IMR-90 (cell line): Measurements from ENCODE around the gene CYTH2. TPM values are rescaled to one million over a fixed set of nuclear protein-coding genes. Genes with fewer than 3 reads are reported as not detected.
"Not testable (repeated sequence)": the region's sequence is repeated elsewhere in the genome, so short reads cannot be mapped to it uniquely, and the experiment has no call there.

Source experiments
- ATAC-seq: fragments of 200-7000 bp; cut with Tn5 transposase; 2 replicates; pipeline ENCODE4 v1.9.1; 2020; ENCODE audit warnings: low read depth, mild to moderate bottlenecking, moderate library complexity
- BruUV-seq: library from RNA; stranded (reverse); fragments of 400-500 nt; replicated peaks from 2 replicates; lab custom pipeline; 2021; lab: Mats Ljungman, UMichigan
- CTCF ChIA-PET: fragments of 300-600 bp; formaldehyde crosslinking; extraction: SDS; loops from one replicate; lab custom pipeline; 2021; ENCODE audit warnings: antibody characterized with exemption; lab: Yijun Ruan, JAX
- POLR2A ChIA-PET: fragments of 300-600 bp; sonication (Branson Sonifier 250); formaldehyde crosslinking; loops from one replicate; lab custom pipeline; 2022; ENCODE audit warnings: antibody characterized with exemption; ENCODE audit not compliant: unreplicated experiment; lab: Charles Lee
- DNase-seq: peaks from one replicate; pipeline ENCODE4 v3.0.0; 2013
- H2AFZ ChIP-seq: replicated peaks from 2 replicates; pipeline ENCODE3; 2013; ENCODE audit warnings: low read length, mild to moderate bottlenecking; ENCODE audit not compliant: poor library complexity
- H2AK5ac ChIP-seq: 2 replicates; pipeline ENCODE4 v1.6.1; 2013; ENCODE audit warnings: low read depth, low read length, inconsistent platforms
- H2AK9ac ChIP-seq: replicated peaks from 2 replicates; pipeline ENCODE3; 2013; ENCODE audit warnings: mild to moderate bottlenecking, low read depth, low read length, moderate library complexity; ENCODE audit not compliant: poor library complexity
- H2BK120ac ChIP-seq: 2 replicates; pipeline ENCODE4 v1.6.1; 2013; ENCODE audit warnings: low read depth, low read length, inconsistent platforms
- H2BK15ac ChIP-seq: 3 replicates; pipeline ENCODE4 v1.6.1; 2013; ENCODE audit warnings: low read depth, low read length, inconsistent platforms
- H2BK20ac ChIP-seq: 2 replicates; pipeline ENCODE4 v1.6.1; 2013; ENCODE audit warnings: low read depth, mild to moderate bottlenecking, inconsistent platforms, low read length, moderate library complexity
- H2BK5ac ChIP-seq: 2 replicates; pipeline ENCODE4 v1.6.1; 2013; ENCODE audit warnings: mild to moderate bottlenecking, low read depth, low read length, inconsistent platforms; ENCODE audit not compliant: poor library complexity, severe bottlenecking
- H3K14ac ChIP-seq: replicated peaks from 2 replicates; pipeline ENCODE4 v1.6.1; 2013; ENCODE audit warnings: low read depth, low read length, inconsistent platforms
- H3K18ac ChIP-seq: 2 replicates; pipeline ENCODE4 v1.6.1; 2013; ENCODE audit warnings: low read depth, low read length, control low read depth
- H3K23ac ChIP-seq: 2 replicates; pipeline ENCODE4 v1.6.1; 2013; ENCODE audit warnings: low read depth, low read length, inconsistent platforms
- H3K27ac ChIP-seq: 2 replicates; pipeline ENCODE4 v1.5.1; 2013; ENCODE audit warnings: mild to moderate bottlenecking, control low read depth, low read length; ENCODE audit not compliant: insufficient read depth
- H3K27me3 ChIP-seq: 2 replicates; pipeline ENCODE4 v1.6.1; 2013; ENCODE audit warnings: low read length; ENCODE audit not compliant: control insufficient read depth, insufficient read depth
- H3K36me3 ChIP-seq: 2 replicates; pipeline ENCODE4 v1.6.1; 2013; ENCODE audit warnings: low read length, mixed read lengths; ENCODE audit not compliant: control insufficient read depth, insufficient read depth
- H3K4ac ChIP-seq: 2 replicates; pipeline ENCODE4 v1.6.1; 2013; ENCODE audit warnings: low read depth, low read length, inconsistent platforms
- H3K4me1 ChIP-seq: 2 replicates; pipeline ENCODE4 v1.6.1; 2013; ENCODE audit warnings: low read length, mixed read lengths; ENCODE audit not compliant: control insufficient read depth, insufficient read depth
- H3K4me2 ChIP-seq: 2 replicates; pipeline ENCODE4 v1.6.1; 2013; ENCODE audit warnings: low read depth, mild to moderate bottlenecking, control low read depth, low read length, moderate library complexity
- H3K4me3 ChIP-seq: 2 replicates; pipeline ENCODE4 v1.5.1; 2013; ENCODE audit warnings: low read depth, mild to moderate bottlenecking, control low read depth, low read length, moderate library complexity; ENCODE audit not compliant: insufficient read depth
- H3K56ac ChIP-seq: 2 replicates; pipeline ENCODE4 v1.6.1; 2013; ENCODE audit warnings: low read length, inconsistent platforms; ENCODE audit not compliant: insufficient read depth; ENCODE audit errors: extremely low read depth
- H3K79me1 ChIP-seq, 2 experiments: 2 replicates each; pipeline ENCODE4 v1.6.1; 2013; ENCODE audit warnings: low read length in 2 of 2, inconsistent platforms in 1 of 2, low read depth in 1 of 2
- H3K9ac ChIP-seq: 2 replicates; pipeline ENCODE4 v1.6.1; 2013; ENCODE audit warnings: low read depth, low read length, control low read depth
- H3K9me1 ChIP-seq: 2 replicates; pipeline ENCODE4 v1.6.1; 2013; ENCODE audit warnings: low read length, inconsistent platforms; ENCODE audit not compliant: insufficient read depth
- H3K9me3 ChIP-seq: 2 replicates; pipeline ENCODE4 v1.6.1; 2013; ENCODE audit warnings: low read length; ENCODE audit not compliant: control insufficient read depth, insufficient read depth
- H4K20me1 ChIP-seq: 2 replicates; pipeline ENCODE4 v1.6.1; 2013; ENCODE audit warnings: low read length, inconsistent platforms; ENCODE audit not compliant: insufficient read depth
- H4K5ac ChIP-seq: 2 replicates; pipeline ENCODE4 v1.6.1; 2013; ENCODE audit warnings: mild to moderate bottlenecking, low read depth, low read length, control low read depth
- H4K8ac ChIP-seq, 2 experiments: 2 replicates each; pipeline ENCODE4 v1.6.1; 2013; ENCODE audit warnings: low read depth in 2 of 2, low read length in 2 of 2, control low read depth in 1 of 2, inconsistent platforms in 1 of 2
- H4K91ac ChIP-seq: 2 replicates; pipeline ENCODE4 v1.6.1; 2013; ENCODE audit warnings: low read depth, low read length, inconsistent platforms; ENCODE audit not compliant: insufficient read depth
- WGBS, 2 experiments: methylation state at CpG; one replicate each; pipeline versions ENCODE4 v1.1.5 to v1.1.7; 2013; ENCODE audit warnings: missing lambda C conversion rate in 2 of 2; ENCODE audit not compliant: insufficient read length in 1 of 2; ENCODE audit errors: extremely low coverage in 2 of 2; 5-methylcytosine and 5-hydroxymethylcytosine counted together
- dilution Hi-C: fragments of 300-500 bp; cut with HindIII; formaldehyde crosslinking; loops from one replicate; pipeline ENCODE4 v1.14.3; 2018; ENCODE audit warnings: low sequenced_read_pairs; ENCODE audit not compliant: unreplicated experiment
- in situ Hi-C: fragments of 300-500 bp; cut with MboI; formaldehyde crosslinking; loops from 3 replicates; pipeline ENCODE4 v1.14.3; 2019; ENCODE audit warnings: low sequenced_read_pairs, inconsistent platforms, mixed read lengths
- intact Hi-C: fragments of 100-400 bp; cut with micrococcal nuclease; formaldehyde crosslinking; loops from 2 replicates; pipeline ENCODE4 v1.10.0; 2022
- polyA plus RNA-seq, 3 experiments: library from polyadenylated mRNA; depleted of rRNA; stranded (reverse); fragments of >200 nt; gene quantifications; 2 replicates each; pipeline ENCODE4 v1.2.3, GENCODE V29; 2012; ENCODE audit warnings: low replicate concordance in 1 of 3
- total RNA-seq: library from RNA; depleted of rRNA; stranded (reverse); fragments of >200 nt; gene quantifications from 2 replicates; pipeline ENCODE4 v1.2.3, GENCODE V29; 2012

The CYTH2 gene
- total and polyA plus RNA-seq, 2 of the 4 experiments (the other 2 are of a cell fraction) = 35.8 to 62.0 TPM

- dilution Hi-C loops, H3K4ac ChIP-seq: not testable (repeated sequence)
Observed at GRCh38 chr19:48519426-48519825, 50.3 kb downstream of the CYTH2 start.

More at GRCh38 chr19:48519426-48519825, 50.3 kb downstream of the CYTH2 start:
- H3K9me3 ChIP-seq, POLR2A ChIA-PET, ATAC-seq, CTCF ChIA-PET, in situ Hi-C loops, H3K18ac ChIP-seq, H2BK15ac ChIP-seq, BruUV-seq, H3K9me1 ChIP-seq, H3K23ac ChIP-seq, H3K14ac ChIP-seq, DNase-seq, H4K20me1 ChIP-seq, H4K8ac ChIP-seq, H4K91ac ChIP-seq, H3K27me3 ChIP-seq, H2BK20ac ChIP-seq, H3K9ac ChIP-seq, H2AK5ac ChIP-seq, H2BK120ac ChIP-seq, H3K56ac ChIP-seq, H3K27ac ChIP-seq, H4K5ac ChIP-seq, H3K4me1 ChIP-seq, H3K4me2 ChIP-seq, intact Hi-C loops, H2AK9ac ChIP-seq, H2BK5ac ChIP-seq, H2AFZ ChIP-seq, H3K4me3 ChIP-seq, H3K79me1 ChIP-seq, H3K36me3 ChIP-seq: not testable (repeated sequence)
- WGBS, 2 experiments = 70% methylated on average over 2 of the region's 4 CpGs; no CpG with 5 or more reads in 1 of the 2 experiments
